PC-3 (cell line): ENCODE data around the gene PPP2R3A. TPM values are rescaled to one million over a fixed set of nuclear protein-coding genes. Genes with fewer than 3 reads are reported as not detected.
"Not testable (repeated sequence)": the region's sequence is repeated elsewhere in the genome, so short reads cannot be mapped to it uniquely, and the experiment has no call there.

ENCODE experiments used
- ATAC-seq: fragments of 200-7000 bp; cut with Tn5 transposase; 2 replicates; pipeline ENCODE4 v1.9.1; 2020; ENCODE audit warnings: mild to moderate bottlenecking, moderate library complexity
- BruUV-seq: library from RNA; stranded (reverse); fragments of 400-500 nt; replicated peaks from 2 replicates; lab custom pipeline; 2021; lab: Mats Ljungman, UMichigan
- CTCF ChIA-PET: fragments of 300-600 bp; sonication (Branson Sonifier 250); formaldehyde crosslinking; loops from one replicate; lab custom pipeline; 2022; ENCODE audit warnings: antibody characterized with exemption; lab: Charles Lee
- POLR2A ChIA-PET: fragments of 300-600 bp; sonication (Branson Sonifier 250); formaldehyde crosslinking; loops from one replicate; lab custom pipeline; 2022; ENCODE audit warnings: antibody characterized with exemption; ENCODE audit not compliant: unreplicated experiment; lab: Charles Lee
- DNase-seq: peaks from one replicate; pipeline ENCODE4 v3.0.0-alpha.2; 2015
- H2AFZ ChIP-seq: fragments of 300-600 bp; sonication (generic); 2 replicates; pipeline ENCODE4 v1.6.0; 2016; ENCODE audit warnings: antibody characterized with exemption, low read length
- H3F3A ChIP-seq: fragments of 300-600 bp; sonication (generic); one replicate; pipeline ENCODE4 v1.6.0; 2017; ENCODE audit warnings: antibody characterized with exemption, low read length, control low read depth, mild to moderate bottlenecking; ENCODE audit not compliant: unreplicated experiment
- H3K27ac ChIP-seq: fragments of 300-600 bp; sonication (generic); 2 replicates; pipeline ENCODE4 v1.5.1; 2016; ENCODE audit warnings: mild to moderate bottlenecking, low read length
- H3K27me3 ChIP-seq: fragments of 300-600 bp; sonication (generic); 2 replicates; pipeline ENCODE4 v1.6.1; 2016; ENCODE audit warnings: low read length, mixed read lengths
- H3K36me3 ChIP-seq: fragments of 300-600 bp; sonication (generic); 2 replicates; pipeline ENCODE4 v1.6.1; 2016; ENCODE audit warnings: low read depth, mixed run types, low read length, mixed read lengths
- H3K4me1 ChIP-seq: fragments of 300-600 bp; sonication (generic); 2 replicates; pipeline ENCODE4 v1.5.1; 2016; ENCODE audit warnings: low read length; ENCODE audit not compliant: insufficient read depth
- H3K4me2 ChIP-seq: fragments of 300-600 bp; sonication (generic); 2 replicates; pipeline ENCODE4 v1.6.0; 2016; ENCODE audit warnings: low read length
- H3K4me3 ChIP-seq: fragments of 300-600 bp; sonication (generic); 2 replicates; pipeline ENCODE4 v1.5.1; 2016; ENCODE audit warnings: mild to moderate bottlenecking, low read length, mixed read lengths
- H3K79me2 ChIP-seq: fragments of 300-600 bp; sonication (generic); 2 replicates; pipeline ENCODE4 v1.6.1; 2017; ENCODE audit warnings: low read length, mixed read lengths
- H3K9ac ChIP-seq: fragments of 300-600 bp; sonication (generic); 2 replicates; pipeline ENCODE4 v1.6.0; 2016; ENCODE audit warnings: mild to moderate bottlenecking, low read length
- H3K9me2 ChIP-seq: fragments of 300-600 bp; sonication (generic); replicated peaks from 2 replicates; pipeline ENCODE4 v1.6.1; 2016; ENCODE audit warnings: mixed run types, low read length, mixed read lengths
- H3K9me3 ChIP-seq: fragments of 300-600 bp; sonication (generic); 2 replicates; pipeline ENCODE4 v1.6.1; 2016; ENCODE audit warnings: low read length, mixed read lengths
- H4K20me1 ChIP-seq: fragments of 300-600 bp; sonication (generic); 2 replicates; pipeline ENCODE4 v1.6.1; 2016; ENCODE audit warnings: low read length, mixed read lengths
- CTCF ChIP-seq: fragments of 300-600 bp; sonication (generic); conservative IDR thresholded peaks from 2 replicates; pipeline ENCODE4 v1.5.1; 2017; ENCODE audit warnings: antibody characterized with exemption, low read depth, mild to moderate bottlenecking, low read length
- EZH2 ChIP-seq: fragments of 300-600 bp; sonication (generic); IDR thresholded peaks from one replicate; pipeline ENCODE4 v1.6.1; 2017; ENCODE audit warnings: antibody characterized with exemption, mild to moderate bottlenecking, low read length; ENCODE audit not compliant: unreplicated experiment
- EZH2phosphoT487 ChIP-seq: fragments of 300-600 bp; sonication (generic); IDR thresholded peaks from 2 replicates; pipeline ENCODE4 v1.6.1; 2018; ENCODE audit warnings: mild to moderate bottlenecking, antibody characterized with exemption, low read length, borderline replicate concordance
- intact Hi-C: fragments of 100-400 bp; cut with micrococcal nuclease; formaldehyde crosslinking; loops from 2 replicates; pipeline ENCODE4 v1.9.0; 2023
- total RNA-seq: library from RNA; depleted of rRNA; stranded (reverse); fragments of >200 nt; gene quantifications from 2 replicates; pipeline ENCODE4 v1.2.3, GENCODE V29; 2014

Gene PPP2R3A
- total RNA-seq, 1 experiment from 2014 or later, result 12.3 TPM

DNA sequence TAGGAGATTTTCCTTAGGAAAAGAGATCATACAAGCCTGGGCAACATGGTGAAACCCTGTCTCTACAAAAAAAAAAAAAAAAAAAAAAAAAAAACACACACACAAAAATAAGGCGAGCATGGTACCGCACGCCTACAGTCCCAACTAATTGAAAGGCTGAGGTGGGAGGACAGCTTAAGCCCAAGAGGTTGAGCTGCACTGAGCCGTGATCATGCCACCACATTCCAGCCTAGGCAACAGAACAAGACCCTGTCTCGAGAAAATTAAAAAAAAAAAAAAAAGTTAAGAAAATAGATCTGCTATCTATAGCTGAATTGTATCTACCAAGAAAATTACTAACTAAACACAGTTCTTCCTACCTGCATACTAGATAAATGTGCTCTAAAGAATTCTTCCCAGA, 223.5 kb downstream of the PPP2R3A start:
- Histone ChIP-seq H3K4me1 (peaks cover 16% of the 10 kb centered on the region; the same call in 1 of the 2 replicates), H3K27ac (no peak overlapping the region), H3K36me3 (no peaks in the 10 kb centered on the region), H2AFZ (no peak overlapping the region), H3K9me2 (no peaks in the 10 kb centered on the region), H4K20me1 (peaks cover 76% of the 10 kb centered on the region), H3K79me2 (peaks cover 100% of the 10 kb centered on the region), H3K4me2 (no peak overlapping the region), H3K27me3 (no peaks in the 10 kb centered on the region), H3K4me3 (no peak overlapping the region), H3K9me3 (no peaks in the 10 kb centered on the region), H3F3A (no peaks in the 10 kb centered on the region), H3K9ac (no peak overlapping the region)
- CTCF ChIA-PET, result no interaction called here
- TF ChIP-seq EZH2, result no peak
- TF ChIP-seq CTCF, result no peak
- TF ChIP-seq EZH2phosphoT487, result no peak
- intact Hi-C loops, result no loop called here
- no peak for DNase-seq
- BruUV-seq, result no TSS peak
- no peak for ATAC-seq
- POLR2A ChIA-PET, result no interaction called here

- intact Hi-C loops, result no loop called here
- no peaks in the 10 kb centered on the region for H3K36me3 ChIP-seq
- no peak overlapping the region for H3K9ac ChIP-seq
- no peaks in the 10 kb centered on the region for H3F3A ChIP-seq
- no peak overlapping the region for H3K27ac ChIP-seq
- no peaks in the 10 kb centered on the region for H3K9me3 ChIP-seq
- CTCF ChIA-PET, result no interaction called here
- peaks cover 100% of the 10 kb centered on the region for H3K79me2 ChIP-seq
- POLR2A ChIA-PET, result no interaction called here
- H3K9me2 ChIP-seq, result no peaks in the 10 kb centered on the region
- no peak for TF ChIP-seq EZH2
- TF ChIP-seq CTCF, result no peak
- TF ChIP-seq EZH2phosphoT487, result no peak
- ATAC-seq, result no peak
- no peak overlapping the region for H2AFZ ChIP-seq
- H3K27me3 ChIP-seq, result no peaks in the 10 kb centered on the region
- H3K4me2 ChIP-seq, result no peak overlapping the region
- peaks cover 86% of the 10 kb centered on the region for H4K20me1 ChIP-seq
- no peak for DNase-seq
- BruUV-seq, result no TSS peak
- no peak overlapping the region for H3K4me3 ChIP-seq
- H3K4me1 ChIP-seq, result peaks cover 16% of the 10 kb centered on the region; the same call in 1 of the 2 replicates
Observed at GRCh38 chr3:136189859-136190617, 224.5 kb downstream of the PPP2R3A start.

GRCh38 chr3:136192195-136192594, 226.7 kb downstream of the PPP2R3A start:
- CTCF ChIA-PET, H3K27me3 ChIP-seq, H3K4me1 ChIP-seq, POLR2A ChIA-PET, BruUV-seq, H3K9me3 ChIP-seq, H3K27ac ChIP-seq, H2AFZ ChIP-seq, ATAC-seq, H3K36me3 ChIP-seq, H3K9me2 ChIP-seq, H3F3A ChIP-seq: not testable (repeated sequence)
- Histone ChIP-seq H3K4me3 (peak overlapping the region; percentile 100), H3K79me2 (peaks cover 88% of the 10 kb centered on the region), H3K4me2 (peak overlapping the region; percentile 86), H4K20me1 (peaks cover 75% of the 10 kb centered on the region), H3K9ac (peak overlapping the region; percentile 98; the same call in 1 of the 2 replicates)
- peak; percentile 11 for DNase-seq
- intact Hi-C loops, result loop anchor here (2.0 kb wide), 1 partner anchor 49 kb away; no protein-coding TSS in a partner anchor
